ENCODE measurements around the gene POLRMT.

DNA sequence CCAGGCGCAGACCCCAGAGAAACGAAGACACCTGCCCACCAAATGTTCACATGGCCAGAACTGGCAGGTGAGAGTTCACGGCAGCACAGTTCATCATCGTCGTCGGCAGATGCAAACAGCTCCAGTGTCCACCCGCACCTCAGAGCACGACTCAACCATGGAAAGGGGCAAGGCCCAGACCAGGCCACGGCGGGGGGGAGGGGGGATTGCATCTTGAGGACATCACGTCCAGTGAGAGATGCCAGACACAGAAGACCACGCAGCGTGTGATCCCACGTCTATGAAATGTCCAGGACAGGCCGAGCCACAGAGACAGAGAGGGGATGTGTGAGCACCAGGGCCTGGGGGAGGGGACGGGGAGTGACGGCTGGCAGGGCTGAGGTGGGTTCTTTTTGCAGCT, 22.4 kb upstream of the POLRMT start:
- TF ChIP-seq, protein P1, sequence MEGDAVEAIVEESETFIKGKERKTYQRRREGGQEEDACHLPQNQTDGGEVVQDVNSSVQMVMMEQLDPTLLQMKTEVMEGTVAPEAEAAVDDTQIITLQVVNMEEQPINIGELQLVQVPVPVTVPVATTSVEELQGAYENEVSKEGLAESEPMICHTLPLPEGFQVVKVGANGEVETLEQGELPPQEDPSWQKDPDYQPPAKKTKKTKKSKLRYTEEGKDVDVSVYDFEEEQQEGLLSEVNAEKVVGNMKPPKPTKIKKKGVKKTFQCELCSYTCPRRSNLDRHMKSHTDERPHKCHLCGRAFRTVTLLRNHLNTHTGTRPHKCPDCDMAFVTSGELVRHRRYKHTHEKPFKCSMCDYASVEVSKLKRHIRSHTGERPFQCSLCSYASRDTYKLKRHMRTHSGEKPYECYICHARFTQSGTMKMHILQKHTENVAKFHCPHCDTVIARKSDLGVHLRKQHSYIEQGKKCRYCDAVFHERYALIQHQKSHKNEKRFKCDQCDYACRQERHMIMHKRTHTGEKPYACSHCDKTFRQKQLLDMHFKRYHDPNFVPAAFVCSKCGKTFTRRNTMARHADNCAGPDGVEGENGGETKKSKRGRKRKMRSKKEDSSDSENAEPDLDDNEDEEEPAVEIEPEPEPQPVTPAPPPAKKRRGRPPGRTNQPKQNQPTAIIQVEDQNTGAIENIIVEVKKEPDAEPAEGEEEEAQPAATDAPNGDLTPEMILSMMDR (IDR thresholded peaks at IDR 0.05): no peak
- no peak for TF ChIP-seq POLR2A (IDR thresholded peaks at IDR 0.05)

All from adrenal gland (tissue), 5 donors.